Effector memory CD4-positive, alpha-beta T cell (primary cell): ENCODE results near the gene EEF1B2.
"Not testable (repeated sequence)": the region's sequence is repeated elsewhere in the genome, so short reads cannot be mapped to it uniquely, and the experiment has no call there.

Experiments
- DNase-seq, 3 donors: peaks; one replicate each; pipeline ENCODE4 v3.0.0-alpha.2; 2020
- H3K27ac ChIP-seq: 2 replicates; pipeline ENCODE4 v1.7.0; 2013; ENCODE audit warnings: mild to moderate bottlenecking, low read length, moderate library complexity; ENCODE audit not compliant: insufficient read depth, poor library complexity, severe bottlenecking
- H3K27me3 ChIP-seq: replicated peaks from 2 replicates; pipeline ENCODE4 v1.7.0; 2013; ENCODE audit warnings: mild to moderate bottlenecking, low read length; ENCODE audit not compliant: insufficient read depth, control insufficient read depth, poor library complexity, severe bottlenecking
- H3K36me3 ChIP-seq: 2 replicates; pipeline ENCODE4 v1.7.0; 2013; ENCODE audit warnings: mild to moderate bottlenecking, low read length, moderate library complexity; ENCODE audit not compliant: control insufficient read depth, insufficient read depth
- H3K4me1 ChIP-seq: 2 replicates; pipeline ENCODE4 v1.7.0; 2013; ENCODE audit warnings: low read length, mild to moderate bottlenecking; ENCODE audit not compliant: control insufficient read depth, insufficient read depth, poor library complexity, severe bottlenecking
- H3K4me3 ChIP-seq: 2 replicates; pipeline ENCODE4 v1.7.0; 2013; ENCODE audit warnings: low read length, low read depth, mild to moderate bottlenecking; ENCODE audit not compliant: insufficient read depth, poor library complexity, severe bottlenecking
- H3K9me3 ChIP-seq: 2 replicates; pipeline ENCODE4 v1.7.0; 2013; ENCODE audit warnings: mild to moderate bottlenecking, low read length, moderate library complexity; ENCODE audit not compliant: control insufficient read depth

Gene EEF1B2

DNA sequence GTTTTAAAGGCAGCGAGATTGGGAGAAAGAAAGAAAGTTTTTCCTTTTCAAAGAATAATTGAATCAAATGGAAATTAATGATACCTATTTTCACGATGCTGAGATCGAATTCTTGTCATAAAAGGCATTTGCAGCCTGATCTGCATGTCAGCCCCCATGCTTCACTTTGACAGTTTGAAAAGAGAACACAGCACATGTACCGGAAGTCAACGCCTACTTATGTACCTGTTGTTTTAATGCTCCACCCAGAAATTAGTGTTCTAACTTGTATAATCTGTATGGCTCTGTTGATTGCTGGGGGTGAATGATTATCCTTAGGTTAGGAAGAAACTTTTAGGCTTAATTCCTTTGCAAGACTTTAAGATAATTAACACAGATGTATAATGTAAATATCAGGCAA is 31.0 kb downstream of the EEF1B2 start:
- DNase-seq: no peak
- no peaks in the 10 kb centered on the region for H3K4me1 ChIP-seq
- no peaks in the 10 kb centered on the region for H3K27me3 ChIP-seq
- no peaks in the 10 kb centered on the region for H3K36me3 ChIP-seq
- H3K27ac ChIP-seq: no peak overlapping the region
- no peak overlapping the region for H3K4me3 ChIP-seq
- H3K9me3 ChIP-seq: no peaks in the 10 kb centered on the region

DNA sequence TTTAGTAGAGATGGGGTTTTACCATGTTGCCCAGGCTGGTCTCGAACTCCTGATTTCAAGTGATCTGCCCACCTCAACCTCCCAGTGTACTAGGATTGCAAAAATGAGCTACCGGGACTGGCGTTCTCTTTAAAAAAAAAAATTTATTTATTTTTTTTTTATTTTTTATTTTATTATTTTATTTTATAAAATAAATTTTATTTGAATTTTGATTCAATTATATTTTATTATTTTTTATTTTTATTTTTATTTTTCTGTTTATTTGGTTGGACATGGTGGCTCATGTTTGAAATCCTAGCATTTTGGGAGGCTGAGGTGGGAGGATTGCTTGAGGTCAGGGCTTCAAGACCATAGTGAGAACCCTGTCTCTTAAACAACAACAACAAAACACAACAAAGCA is 32.5 kb downstream of the EEF1B2 start:
- Histone ChIP-seq H3K4me3 (no peak overlapping the region), H3K4me1 (no peaks in the 10 kb centered on the region), H3K36me3 (no peaks in the 10 kb centered on the region), H3K27ac (no peak overlapping the region), H3K9me3 (no peaks in the 10 kb centered on the region), H3K27me3 (no peaks in the 10 kb centered on the region)
- DNase-seq: no peak

DNA sequence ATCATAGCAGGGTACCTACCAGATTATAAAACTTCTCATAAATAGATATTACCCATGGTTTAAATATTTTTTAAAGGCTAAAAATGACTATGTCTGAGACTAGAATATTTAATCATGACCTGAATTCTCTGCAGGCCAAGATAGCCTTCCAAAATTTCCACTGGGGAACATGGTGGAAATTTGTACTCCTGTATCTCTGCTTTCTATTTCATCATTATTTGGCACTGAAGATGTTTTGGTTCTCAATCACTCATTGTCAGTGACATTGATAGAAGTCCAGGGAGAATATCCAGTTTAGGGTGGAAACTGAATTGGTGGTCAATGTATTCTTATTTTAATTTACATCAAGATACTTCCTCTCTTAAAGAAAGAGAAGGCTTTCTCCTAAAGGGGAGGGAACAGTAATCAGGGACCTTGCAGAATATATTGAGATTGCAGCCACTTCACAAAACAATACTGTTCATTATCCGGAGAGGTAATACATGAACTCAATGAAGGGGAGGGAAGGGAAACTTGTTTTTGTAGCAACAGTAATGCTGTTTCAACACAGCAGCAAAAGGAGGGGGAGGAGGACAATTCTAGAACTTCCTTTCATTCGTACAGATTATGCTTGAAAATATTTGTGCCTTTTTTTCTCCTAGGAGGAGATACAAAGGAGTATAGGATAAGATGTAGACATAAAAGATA is 34.1 kb downstream of the EEF1B2 start:
- no peaks in the 10 kb centered on the region for H3K9me3 ChIP-seq
- H3K4me1 ChIP-seq: no peaks in the 10 kb centered on the region
- no peaks in the 10 kb centered on the region for H3K36me3 ChIP-seq
- no peaks in the 10 kb centered on the region for H3K27me3 ChIP-seq
- DNase-seq: no peak
- H3K27ac ChIP-seq: no peak overlapping the region
- H3K4me3 ChIP-seq: no peak overlapping the region

DNA sequence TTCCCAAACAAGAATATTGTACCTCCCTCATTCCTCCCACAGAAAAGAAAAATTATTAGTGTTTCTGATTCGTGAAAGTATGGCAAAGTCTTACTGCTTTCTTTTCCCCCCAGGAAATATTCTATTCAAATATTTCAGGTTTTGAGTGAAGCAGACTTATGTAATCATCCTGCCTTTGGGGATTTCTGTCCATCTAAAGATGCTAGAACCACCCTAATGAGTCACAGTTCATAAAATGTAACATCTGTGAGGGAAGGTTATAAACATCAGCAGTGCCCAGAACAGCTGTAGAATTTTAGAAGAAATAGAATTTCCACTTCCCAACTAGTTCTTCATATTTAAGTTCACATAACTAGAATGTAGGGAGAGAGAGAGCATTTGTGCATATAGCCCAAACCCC is 39.0 kb downstream of the EEF1B2 start:
- no peaks in the 10 kb centered on the region for H3K9me3 ChIP-seq
- DNase-seq: no peak
- no peaks in the 10 kb centered on the region for H3K27me3 ChIP-seq
- H3K36me3 ChIP-seq: no peaks in the 10 kb centered on the region
- no peaks in the 10 kb centered on the region for H3K4me1 ChIP-seq
- H3K4me3 ChIP-seq: no peak overlapping the region
- H3K27ac ChIP-seq: no peak overlapping the region

DNA sequence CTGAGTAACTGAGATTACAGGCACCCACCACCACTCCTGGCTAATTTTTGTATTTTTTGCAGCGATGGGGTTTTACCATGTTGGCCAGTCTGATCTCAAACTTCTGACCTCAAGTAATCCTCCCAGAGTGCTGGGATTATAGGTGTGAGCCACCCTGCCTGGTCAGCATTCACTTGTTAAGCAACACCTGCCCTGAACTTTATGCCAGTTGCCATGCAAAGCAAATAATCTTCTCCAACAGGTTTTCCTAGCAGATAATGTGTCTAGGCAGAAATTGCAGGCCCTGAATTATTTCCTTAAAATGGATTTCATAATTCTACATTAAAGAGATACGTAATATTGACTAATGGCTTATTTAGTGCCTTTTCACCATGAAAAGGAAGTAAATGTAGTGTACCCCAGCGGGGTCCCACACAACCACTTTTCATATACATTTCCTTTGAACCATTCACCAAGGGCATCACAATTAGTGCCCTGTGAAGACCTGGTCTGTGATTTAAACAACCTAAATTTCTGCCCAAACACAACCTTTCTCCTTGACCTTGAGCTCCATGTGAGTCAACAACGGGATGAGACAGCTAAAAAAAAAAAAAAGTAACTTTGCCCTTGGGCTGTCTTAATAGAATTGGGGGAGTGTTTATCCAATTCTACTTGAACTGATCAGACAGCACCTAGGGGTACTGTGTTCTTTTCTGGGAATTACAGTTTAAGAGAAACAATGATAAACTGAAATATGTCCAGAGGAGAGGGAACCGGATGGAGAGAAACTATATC is 41.6 kb downstream of the EEF1B2 start:
- Histone ChIP-seq H3K9me3 (no peaks in the 10 kb centered on the region), H3K36me3 (no peaks in the 10 kb centered on the region), H3K4me1 (no peaks in the 10 kb centered on the region), H3K27me3 (no peaks in the 10 kb centered on the region), H3K27ac (no peak overlapping the region), H3K4me3 (no peak overlapping the region)
- no peak for DNase-seq

DNA sequence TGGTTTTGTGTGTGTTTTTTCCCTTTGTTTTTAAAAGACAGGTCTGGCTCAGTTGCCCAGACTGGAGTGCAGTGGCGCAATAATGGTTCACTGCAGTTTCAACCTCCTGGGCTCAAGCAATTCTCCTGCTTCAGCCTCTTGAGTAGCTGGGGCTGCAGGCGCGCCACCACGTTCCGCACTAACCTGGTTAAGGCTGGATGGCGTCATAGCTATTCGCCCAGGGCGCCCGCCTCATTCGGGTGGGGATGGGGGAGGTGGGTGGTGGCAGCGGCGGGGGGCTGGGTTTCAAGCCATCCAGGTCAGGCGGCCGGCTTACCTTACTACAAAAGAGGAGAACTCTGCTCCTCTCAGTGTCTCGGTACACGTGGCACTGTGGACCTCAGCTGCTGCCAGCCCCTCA is 42.8 kb downstream of the EEF1B2 start:
- no peak for DNase-seq
- Histone ChIP-seq H3K36me3 (no peaks in the 10 kb centered on the region), H3K4me1 (no peaks in the 10 kb centered on the region), H3K4me3 (no peak overlapping the region), H3K9me3 (no peaks in the 10 kb centered on the region), H3K27me3 (no peaks in the 10 kb centered on the region), H3K27ac (no peak overlapping the region)

DNA sequence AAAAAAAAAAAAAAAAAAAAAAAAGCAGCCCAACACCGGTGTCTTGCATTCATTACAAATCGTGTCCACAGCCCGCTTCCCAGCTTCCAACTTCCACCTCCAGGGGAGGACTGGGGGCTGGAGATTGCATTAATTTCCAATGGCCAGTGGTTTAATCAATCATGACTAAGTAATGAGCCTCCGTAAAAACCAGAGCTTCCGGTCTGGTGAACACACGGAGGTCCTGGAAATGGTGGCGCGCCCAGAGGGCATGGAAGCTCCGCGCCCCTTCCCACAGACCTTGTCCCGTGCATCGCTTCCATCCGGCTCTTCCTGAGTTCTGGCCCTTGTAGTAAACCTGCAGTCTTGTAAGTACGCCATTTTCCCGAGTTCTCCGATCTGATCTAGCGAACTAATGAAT is 43.6 kb downstream of the EEF1B2 start:
- H3K4me3 ChIP-seq: no peak overlapping the region
- no peaks in the 10 kb centered on the region for H3K27me3 ChIP-seq
- no peaks in the 10 kb centered on the region for H3K36me3 ChIP-seq
- H3K9me3 ChIP-seq: no peaks in the 10 kb centered on the region
- no peak for DNase-seq
- no peaks in the 10 kb centered on the region for H3K4me1 ChIP-seq
- H3K27ac ChIP-seq: no peak overlapping the region

DNA sequence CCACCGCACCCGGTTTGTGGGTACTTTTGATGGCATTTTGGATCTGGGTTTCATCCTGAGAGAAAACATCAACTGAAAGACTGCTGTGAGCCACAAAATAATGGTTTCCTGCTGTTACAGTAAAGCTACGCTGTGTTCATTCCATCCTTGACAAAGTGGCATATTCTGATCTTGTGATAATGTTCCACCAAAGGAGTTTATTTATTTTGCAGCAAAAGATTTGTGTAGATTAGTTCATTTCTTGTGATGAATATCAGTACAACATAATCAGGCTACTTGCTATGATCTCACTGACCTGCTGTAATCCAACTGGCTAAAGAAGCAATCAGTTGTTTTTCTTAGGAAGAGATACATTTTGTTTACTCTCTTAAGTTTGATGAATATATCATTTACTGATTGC is 45.0 kb downstream of the EEF1B2 start:
- Histone ChIP-seq H3K9me3 (no peaks in the 10 kb centered on the region), H3K36me3 (no peaks in the 10 kb centered on the region), H3K4me3 (no peak overlapping the region), H3K27ac (no peak overlapping the region), H3K4me1 (no peaks in the 10 kb centered on the region), H3K27me3 (no peaks in the 10 kb centered on the region)
- DNase-seq: no peak

DNA sequence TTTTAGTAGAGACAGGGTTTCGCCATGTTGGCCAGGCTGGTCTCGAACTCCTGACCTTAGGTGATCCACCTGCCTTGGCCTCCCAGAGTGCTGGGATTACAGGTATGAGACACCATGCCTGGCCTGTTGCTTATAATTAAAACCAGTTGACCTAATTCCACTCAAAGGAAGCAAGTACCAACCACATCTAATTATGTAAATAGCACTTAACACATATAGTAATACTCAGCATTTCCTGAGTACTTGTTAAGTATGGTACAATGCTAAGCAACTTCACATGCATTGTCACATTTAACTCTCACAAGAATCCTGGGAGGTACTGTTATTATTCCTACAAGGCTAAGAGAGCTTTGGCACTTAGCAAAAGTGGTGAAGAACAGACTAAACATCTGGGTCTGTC is 47.6 kb downstream of the EEF1B2 start:
- not testable (repeated sequence) for H3K9me3 ChIP-seq

DNA sequence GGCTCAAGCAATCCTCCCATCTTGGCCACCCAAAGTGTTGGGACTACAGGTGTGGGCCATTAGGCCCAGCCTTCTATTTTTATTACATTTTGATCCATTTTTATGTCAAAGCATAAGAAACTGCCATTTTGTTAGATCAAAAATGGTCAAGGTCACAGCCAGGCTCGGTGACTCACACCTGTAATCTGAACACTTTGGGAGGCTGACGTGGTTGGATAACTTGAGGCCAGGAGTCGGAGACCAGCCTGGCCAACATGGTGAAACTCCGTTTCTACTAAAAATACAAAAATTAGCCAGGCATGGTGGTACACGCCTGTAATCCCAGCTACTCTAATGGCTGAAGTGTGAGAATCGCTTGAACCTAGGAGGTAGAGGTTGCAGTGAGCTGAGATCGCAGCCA is 49.2 kb downstream of the EEF1B2 start:
- Histone ChIP-seq H3K36me3 (no peaks in the 10 kb centered on the region), H3K4me1 (no peaks in the 10 kb centered on the region), H3K9me3 (no peaks in the 10 kb centered on the region), H3K27ac (no peak overlapping the region), H3K4me3 (no peak overlapping the region), H3K27me3 (no peaks in the 10 kb centered on the region)
- DNase-seq: no peak

More for the DNA sequence above, 47.6 kb downstream of the EEF1B2 start:
- not testable (repeated sequence) for H3K36me3 ChIP-seq, DNase-seq, H3K4me1 ChIP-seq, H3K27ac ChIP-seq, H3K4me3 ChIP-seq, H3K27me3 ChIP-seq
